Spleen (tissue), 11 donors: Measurements from ENCODE around the gene GCH1. TPM values are rescaled to one million over a fixed set of nuclear protein-coding genes. Genes with fewer than 3 reads are reported as not detected.

ENCODE experiments used
- DNase-seq: peaks from one replicate; pipeline ENCODE4 v3.0.0-alpha.2; 2020
- H3K27ac ChIP-seq, 8 donors: fragments of 200-600 bp; sonication (generic) in 7 of 8; 1 replicate in 4 of 8; 2 replicates in 4 of 8; pipeline versions ENCODE4 v1.5.0 to v1.8.0; 2016 to 2021; ENCODE audit warnings: inconsistent platforms in 4 of 8, mild to moderate bottlenecking in 4 of 8, moderate library complexity in 1 of 8
- H3K27me3 ChIP-seq, 7 donors: fragments of 200-600 bp; sonication (generic) in 6 of 7; replicated peaks in 1 of 7; 1 replicate in 4 of 7; 2 replicates in 3 of 7; pipeline versions ENCODE4 v1.5.0 to v1.8.0; 2016 to 2021; ENCODE audit warnings: inconsistent platforms in 3 of 7, mild to moderate bottlenecking in 1 of 7
- H3K36me3 ChIP-seq, 6 donors: fragments of 200-600 bp; sonication (generic) in 5 of 6; 1 replicate in 4 of 6; 2 replicates in 2 of 6; pipeline versions ENCODE4 v1.5.0 to v1.8.0; 2016 to 2021; ENCODE audit warnings: inconsistent platforms in 2 of 6
- H3K4me1 ChIP-seq, 6 donors: fragments of 200-600 bp; sonication (generic) in 5 of 6; 1 replicate in 3 of 6; 2 replicates in 3 of 6; pipeline versions ENCODE4 v1.5.0 to v1.8.0; 2016 to 2021; ENCODE audit warnings: inconsistent platforms in 3 of 6
- H3K4me3 ChIP-seq, 8 donors: fragments of 200-600 bp; sonication (generic) in 7 of 8; 1 replicate in 4 of 8; 2 replicates in 4 of 8; pipeline versions ENCODE4 v1.5.0 to v1.8.0; 2016 to 2021; ENCODE audit warnings: inconsistent platforms in 4 of 8, mild to moderate bottlenecking in 4 of 8, moderate library complexity in 2 of 8
- H3K9me3 ChIP-seq, 8 donors: fragments of 200-600 bp; sonication (generic) in 7 of 8; 1 replicate in 4 of 8; 2 replicates in 4 of 8; pipeline versions ENCODE4 v1.5.0 to v1.8.0; 2016 to 2021; ENCODE audit warnings: inconsistent platforms in 4 of 8
- CTCF ChIP-seq, 11 experiments: fragments of 200-600 bp in 7 of 11; fragments of 450-650 bp in 4 of 11; sonication (generic) in 4 of 11; IDR thresholded peaks in 8 of 11; conservative IDR thresholded peaks in 3 of 11; 1 replicate in 7 of 11; 2 replicates in 4 of 11; pipeline versions ENCODE4 v1.4.0 to v1.8.0; 2016 to 2021; ENCODE audit warnings: antibody characterized with exemption in 11 of 11, inconsistent platforms in 4 of 11, mild to moderate bottlenecking in 1 of 11
- POLR2A ChIP-seq, 3 donors: fragments of 450-650 bp; IDR thresholded peaks; one replicate each; pipeline ENCODE4 v1.5.1; 2017; ENCODE audit warnings: antibody characterized with exemption in 3 of 3, mild to moderate bottlenecking in 1 of 3
- POLR2AphosphoS5 ChIP-seq, 3 donors: sonication (generic); formaldehyde crosslinking; IDR thresholded peaks; one replicate each; pipeline ENCODE4 v1.5.1; 2017; ENCODE audit warnings: antibody characterized with exemption in 3 of 3
- WGBS, 5 donors: extraction: QIAGEN DNeasy Blood & Tissue Kit in 3 of 5; methylation state at CpG; one replicate each; pipeline versions ENCODE4 v1.1.5 to v1.1.7; 2013 to 2018; 5-methylcytosine and 5-hydroxymethylcytosine counted together
- intact Hi-C: fragments of 100-400 bp; cut with DNase I; formaldehyde crosslinking; loops from one replicate; pipeline ENCODE4 v1.15.0; 2023; ENCODE audit warnings: low total_unique reads
- microRNA-seq, 3 donors: library from miRNA; unstranded; fragments of <30 nt; microRNA quantifications; one replicate each; pipeline versions ENCODE4 to v1.1.0, GENCODE V29; 2019 to 2020
- polyA plus RNA-seq, 3 donors: library from polyadenylated mRNA; stranded (reverse); fragments of 200-250 nt; gene quantifications; one replicate each; pipeline ENCODE4 v1.2.1, GENCODE V29; 2013
- small RNA-seq, 4 donors: library from RNA; depleted of rRNA; stranded (forward); fragments of <200 nt; gene quantifications; one replicate each; pipeline ENCODE3, GENCODE V24; 2016
- total RNA-seq, 7 donors: library from RNA; depleted of rRNA in 3 of 7; stranded (reverse); fragments of >200 nt in 3 of 7; fragmentation: NEBNext Ultra II Directional in 4 of 7; extraction: Animal tissue kit (Norgen Biotek cat#: 25700) in 4 of 7; gene quantifications; one replicate each; pipeline versions ENCODE4 v1.1.0 to v1.2.1, GENCODE V29; 2016 to 2021
- donor health status: healthy with polysubstance abuse.
- donor health status: DM: no; HTN: no; CAD: no; lungs with moderate emphysema.
- donor health status: DM: no; HTN: no; CAD: no.
- donor health status: Bipolar disorder and iron deficiency.
- donor health status: healthy.
- donor health status: DM: no; HTN: no; CAD: no.
- donor health status: DM: yes; HTN: yes; CAD: no.

Gene GCH1
- total and polyA plus RNA-seq, 10 donors, result 11.2 to 23.3 (median 20.3) TPM

- Histone ChIP-seq H3K27ac (no peak overlapping the region), H3K9me3 (peaks cover 0 to 13% (median 10%) of the 10 kb centered on the region in 8 donors), H3K27me3 (no peaks in the 10 kb centered on the region), H3K36me3 (peaks cover 0 to 35% (median 6%) of the 10 kb centered on the region in 6 donors), H3K4me1 (peaks cover 0 to 2% (median 0%) of the 10 kb centered on the region in 6 donors), H3K4me3 (no peak overlapping the region)
- intact Hi-C loops, result no loop called here
- no peak for DNase-seq
- TF ChIP-seq CTCF (IDR thresholded peaks at IDR 0.05 in 8 of 11, conservative IDR thresholded peaks at IDR 0.05 in 3 of 11), result no peak
- TF ChIP-seq POLR2AphosphoS5 (IDR thresholded peaks at IDR 0.05), result no peak
- no peak for TF ChIP-seq POLR2A (IDR thresholded peaks at IDR 0.05)
- WGBS, 5 donors, result 82 to 90% (median 87%) methylated on average over 6 of the region's 6 CpGs
Observed at GRCh38 chr14:54792288-54792687, 110.3 kb downstream of the GCH1 start.

Small RNA genes lying within 50 kb of the gene (microRNA-seq; reads per million reads assigned to microRNA genes)
- 0 reads per million in 3 donors for gene MIR4308

Small RNA genes lying within 50 kb of the gene (small RNA-seq; reads per million reads assigned to genes)
- gene MIR4308 (0 reads per million in 4 donors), gene RNU6ATAC9P (0 reads per million in 4 donors)

Other genes starting within 250 kb of the GCH1 start
- gene WDHD1, start 124.3 kb upstream of the GCH1 start, total RNA-seq, result 1 to 10 TPM; 2.8 to 6.3 (median 5.3) TPM
- 1 to 10 TPM; 1.4 to 2.9 (median 2.3) TPM for gene WDHD1, start 124.3 kb upstream of the GCH1 start, polyA plus RNA-seq
- gene SOCS4, start 124.4 kb upstream of the GCH1 start, total RNA-seq, result 10 to 100 TPM; 20.0 to 26.3 (median 23.8) TPM
- gene SOCS4, start 124.4 kb upstream of the GCH1 start, polyA plus RNA-seq, result 1 to 10 TPM; 6.4 to 9.3 (median 7.7) TPM
- 10 to 100 TPM; 49.8 to 72.5 (median 63.5) TPM for gene MAPK1IP1L, start 148.8 kb upstream of the GCH1 start, total RNA-seq
- 10 to 100 TPM; 20.8 to 28.9 (median 24.8) TPM for gene MAPK1IP1L, start 148.8 kb upstream of the GCH1 start, polyA plus RNA-seq
- 10 to 100 TPM; 37.4 to 71.1 (median 48.8) TPM for gene LGALS3, start 226.4 kb upstream of the GCH1 start, total RNA-seq
- gene LGALS3, start 226.4 kb upstream of the GCH1 start, polyA plus RNA-seq, result 100 to 1,000 TPM in 1 of 3 donors, 10 to 100 TPM in 2; 61.1 to 201 (median 69.1) TPM